Neural progenitor cell (in vitro differentiated cells): ENCODE data around the gene MBD4. TPM values are rescaled to one million over a fixed set of nuclear protein-coding genes. Genes with fewer than 3 reads are reported as not detected.
"Not testable (repeated sequence)": the region's sequence is repeated elsewhere in the genome, so short reads cannot be mapped to it uniquely, and the experiment has no call there.

ENCODE experiments used
- DNase-seq: peaks from one replicate; pipeline ENCODE4 v3.0.0-alpha.2; 2016; ENCODE audit warnings: low spot score
- H2AFZ ChIP-seq: fragments of 200-600 bp; sonication (generic); replicated peaks from 2 replicates; pipeline ENCODE4 v1.6.1; 2016; ENCODE audit warnings: antibody characterized with exemption
- H3F3A ChIP-seq: fragments of 200-600 bp; sonication (generic); 2 replicates; pipeline ENCODE4 v1.6.1; 2016; ENCODE audit warnings: antibody characterized with exemption, low read depth
- H3K27ac ChIP-seq: fragments of 200-600 bp; sonication (generic); 2 replicates; pipeline ENCODE4 v1.5.1; 2016; ENCODE audit warnings: mild to moderate bottlenecking
- H3K27me3 ChIP-seq: fragments of 200-600 bp; sonication (generic); 2 replicates; pipeline ENCODE4 v1.6.1; 2016; ENCODE audit warnings: mild to moderate bottlenecking, moderate library complexity
- H3K36me3 ChIP-seq: fragments of 200-600 bp; sonication (generic); 2 replicates; pipeline ENCODE4 v1.5.1; 2016
- H3K4me1 ChIP-seq: fragments of 200-600 bp; sonication (generic); 2 replicates; pipeline ENCODE4 v1.6.1; 2016; ENCODE audit warnings: mixed run types
- H3K4me2 ChIP-seq: fragments of 200-600 bp; sonication (generic); 2 replicates; pipeline ENCODE4 v1.6.1; 2016
- H3K4me3 ChIP-seq: fragments of 200-600 bp; sonication (generic); 2 replicates; pipeline ENCODE4 v1.5.1; 2016
- H3K79me2 ChIP-seq: fragments of 200-600 bp; sonication (generic); 2 replicates; pipeline ENCODE4 v1.6.1; 2016; ENCODE audit warnings: low read depth
- H3K9ac ChIP-seq: fragments of 200-600 bp; sonication (generic); 2 replicates; pipeline ENCODE4 v1.6.1; 2016
- H3K9me3 ChIP-seq: fragments of 200-600 bp; sonication (generic); 2 replicates; pipeline ENCODE4 v1.5.1; 2016; ENCODE audit warnings: low read depth
- H4K20me1 ChIP-seq: fragments of 200-600 bp; sonication (generic); 2 replicates; pipeline ENCODE4 v1.6.1; 2016; ENCODE audit warnings: low read depth
- H3K27ac Mint-ChIP-seq: 3 replicates; pipeline ENCODE4 v1.8.0; 2021; ENCODE audit warnings: mixed read lengths
- H3K27me3 Mint-ChIP-seq: 2 replicates; pipeline ENCODE4 v1.8.0; 2022; ENCODE audit warnings: low read depth, mild to moderate bottlenecking, inconsistent platforms, moderate library complexity, mixed read lengths; ENCODE audit not compliant: insufficient read depth
- H3K36me3 Mint-ChIP-seq: 3 replicates; pipeline ENCODE4 v1.8.0; 2021; ENCODE audit warnings: mixed read lengths
- H3K4me1 Mint-ChIP-seq: 3 replicates; pipeline ENCODE4 v1.8.0; 2021; ENCODE audit warnings: mixed read lengths
- H3K4me3 Mint-ChIP-seq: 3 replicates; pipeline ENCODE4 v1.8.0; 2021; ENCODE audit warnings: mild to moderate bottlenecking, moderate library complexity, mixed read lengths
- H3K9me3 Mint-ChIP-seq: 3 replicates; pipeline ENCODE4 v1.8.0; 2020; ENCODE audit warnings: mixed read lengths
- CTCF ChIP-seq: fragments of 200-600 bp; sonication (generic); IDR thresholded peaks from 2 replicates; pipeline ENCODE4 v1.5.1; 2017; ENCODE audit warnings: antibody characterized with exemption, mild to moderate bottlenecking
- EZH2 ChIP-seq: fragments of 200-600 bp; sonication (generic); IDR thresholded peaks from 2 replicates; pipeline ENCODE4 v1.6.1; 2017; ENCODE audit warnings: antibody characterized with exemption, mild to moderate bottlenecking, moderate library complexity
- EZH2phosphoT487 ChIP-seq: fragments of 200-600 bp; sonication (generic); IDR thresholded peaks from 2 replicates; pipeline ENCODE4 v1.6.1; 2017; ENCODE audit warnings: antibody characterized with exemption
- total RNA-seq: library from RNA; depleted of rRNA; stranded (reverse); fragments of >200 nt; gene quantifications from 2 replicates; pipeline ENCODE4 v1.2.3, GENCODE V29; 2015; ENCODE audit warnings: low replicate concordance

MBD4 gene
- total RNA-seq, 1 donor from 2014 or later, result 46.3 TPM

GRCh38 chr3:129482721-129483120 lies 43.0 kb upstream of the MBD4 start:
- no peaks in the 10 kb centered on the region for H3K9me3 Mint-ChIP-seq
- H3K27ac Mint-ChIP-seq, result peak overlapping the region; percentile 60
- no peaks in the 10 kb centered on the region for H3K27me3 ChIP-seq
- H3K4me1 ChIP-seq, result peaks cover 24% of the 10 kb centered on the region
- peak; percentile 38 for DNase-seq
- no peak for TF ChIP-seq EZH2phosphoT487
- TF ChIP-seq CTCF, result peak; percentile 45
- no peak for TF ChIP-seq EZH2
- H3K9ac ChIP-seq, result no peak overlapping the region
- no peak overlapping the region for H2AFZ ChIP-seq
- H3K4me1 Mint-ChIP-seq, result peaks cover 48% of the 10 kb centered on the region
- no peaks in the 10 kb centered on the region for H3K36me3 ChIP-seq
- H4K20me1 ChIP-seq, result no peaks in the 10 kb centered on the region
- H3K9me3 ChIP-seq, result no peaks in the 10 kb centered on the region
- H3K36me3 Mint-ChIP-seq, result peaks cover 25% of the 10 kb centered on the region
- H3F3A ChIP-seq, result peaks cover 20% of the 10 kb centered on the region
- H3K27ac ChIP-seq, result no peak overlapping the region
- no peaks in the 10 kb centered on the region for H3K27me3 Mint-ChIP-seq
- H3K4me3 Mint-ChIP-seq, result no peak overlapping the region
- H3K4me2 ChIP-seq, result no peak overlapping the region
- H3K79me2 ChIP-seq, result no peaks in the 10 kb centered on the region
- H3K4me3 ChIP-seq, result no peak overlapping the region

GRCh38 chr3:129481766-129482332 lies 42.1 kb upstream of the MBD4 start:
- H3K9me3 ChIP-seq, result no peaks in the 10 kb centered on the region
- TF ChIP-seq EZH2 (no peak), EZH2phosphoT487 (no peak), CTCF (no peak)
- H3K4me3 ChIP-seq, result no peak overlapping the region
- no peak overlapping the region for H3K4me2 ChIP-seq
- no peaks in the 10 kb centered on the region for H3K27me3 Mint-ChIP-seq
- peaks cover 31% of the 10 kb centered on the region for H3K36me3 Mint-ChIP-seq
- H3K9me3 Mint-ChIP-seq, result no peaks in the 10 kb centered on the region
- no peak overlapping the region for H2AFZ ChIP-seq
- no peaks in the 10 kb centered on the region for H3K79me2 ChIP-seq
- peaks cover 45% of the 10 kb centered on the region for H3K4me1 Mint-ChIP-seq
- H4K20me1 ChIP-seq, result no peaks in the 10 kb centered on the region
- H3K36me3 ChIP-seq, result no peaks in the 10 kb centered on the region
- H3K9ac ChIP-seq, result no peak overlapping the region
- H3K27ac Mint-ChIP-seq, result peak overlapping the region; percentile 97
- H3F3A ChIP-seq, result peaks cover 16% of the 10 kb centered on the region
- no peak for DNase-seq
- peaks cover 15% of the 10 kb centered on the region for H3K4me1 ChIP-seq
- peak overlapping the region; percentile 58 for H3K4me3 Mint-ChIP-seq
- H3K27me3 ChIP-seq, result no peaks in the 10 kb centered on the region
- H3K27ac ChIP-seq, result no peak overlapping the region

- not testable (repeated sequence) for H3K27me3 ChIP-seq, H2AFZ ChIP-seq, H3K27me3 Mint-ChIP-seq, H3K79me2 ChIP-seq, H3K36me3 ChIP-seq, H3K9ac ChIP-seq, H3K4me1 ChIP-seq, H3K9me3 ChIP-seq, H3K9me3 Mint-ChIP-seq, DNase-seq, H3K4me3 ChIP-seq, H3K4me2 ChIP-seq, H3K27ac ChIP-seq, H4K20me1 ChIP-seq
- peaks cover 11% of the 10 kb centered on the region for H3F3A ChIP-seq
- peak overlapping the region; percentile 3 for H3K4me3 Mint-ChIP-seq
- H3K27ac Mint-ChIP-seq, result peak overlapping the region; percentile 77
- peaks cover 40% of the 10 kb centered on the region for H3K4me1 Mint-ChIP-seq
- peaks cover 34% of the 10 kb centered on the region for H3K36me3 Mint-ChIP-seq
These were observed 41.5 kb upstream of the MBD4 start for GRCh38 chr3:129481225-129481765.

GRCh38 chr3:129476586-129476985 lies 36.8 kb upstream of the MBD4 start:
- Mint-ChIP-seq H3K36me3 (peaks cover 24% of the 10 kb centered on the region), H3K9me3 (no peaks in the 10 kb centered on the region), H3K4me3 (no peak overlapping the region), H3K27me3 (peaks cover 5% of the 10 kb centered on the region), H3K27ac (no peak overlapping the region), H3K4me1 (peaks cover 19% of the 10 kb centered on the region)
- H3K27ac ChIP-seq, result no peak overlapping the region
- no peaks in the 10 kb centered on the region for H3K36me3 ChIP-seq
- no peak for DNase-seq
- H3K79me2 ChIP-seq, result no peaks in the 10 kb centered on the region
- no peak for TF ChIP-seq EZH2
- TF ChIP-seq CTCF, result no peak
- H3K27me3 ChIP-seq, result no peaks in the 10 kb centered on the region
- H3K4me2 ChIP-seq, result no peak overlapping the region
- H3K9me3 ChIP-seq, result no peaks in the 10 kb centered on the region
- H3K9ac ChIP-seq, result no peak overlapping the region
- no peaks in the 10 kb centered on the region for H3K4me1 ChIP-seq
- no peaks in the 10 kb centered on the region for H3F3A ChIP-seq
- no peak overlapping the region for H2AFZ ChIP-seq
- H3K4me3 ChIP-seq, result no peak overlapping the region
- no peaks in the 10 kb centered on the region for H4K20me1 ChIP-seq
